ENCODE results near the gene OR2B2.
A peak's percentile ranks its signal among the peaks of the same experiment; 100 is the strongest.

The OR2B2 gene

DNA sequence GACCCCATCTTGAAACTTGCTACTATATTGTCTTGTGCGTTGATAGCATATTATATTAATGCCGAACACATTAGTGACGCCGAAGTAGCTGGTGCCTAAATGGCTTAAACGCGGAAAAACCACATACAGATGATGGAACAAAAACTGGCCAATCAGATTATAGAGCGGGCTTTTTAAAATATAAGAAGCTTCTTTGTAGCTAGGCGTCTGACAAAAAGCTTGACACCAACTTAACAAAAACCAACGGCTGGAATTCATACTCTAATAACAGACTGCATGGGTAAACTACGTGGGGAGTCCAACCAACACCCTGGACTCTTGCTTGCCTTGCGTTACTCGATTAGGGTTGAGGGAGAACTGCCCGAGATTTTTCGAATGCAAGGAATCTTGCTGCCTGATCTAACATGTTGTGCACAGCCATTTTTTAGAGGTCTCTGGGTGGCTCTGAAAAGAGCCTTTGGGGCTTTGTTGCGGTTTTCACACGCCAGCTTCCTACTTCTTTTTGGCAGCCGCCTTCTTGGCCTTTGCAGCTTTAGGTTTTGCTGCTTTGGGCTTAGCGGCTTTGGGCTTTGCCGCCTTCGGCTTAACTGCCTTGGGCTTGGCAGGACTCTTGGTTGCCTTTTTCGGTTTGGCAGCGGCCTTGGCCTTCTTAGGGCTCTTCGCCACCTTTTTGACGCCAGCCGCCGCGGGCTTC, 45.7 kb downstream of the OR2B2 start:
- TF ChIP-seq ZNF274 (IDR thresholded peaks at IDR 0.05; ENCODE audit: low read depth, low read length), result no peak
- peak overlapping the region; percentile 40; the same call in 1 of the 2 replicates for H3K4me3 ChIP-seq (ENCODE audit: low read length)

GRCh38 chr6:27865850-27866356, 46.3 kb downstream of the OR2B2 start:
- TF ChIP-seq ZNF274 (IDR thresholded peaks at IDR 0.05; ENCODE audit: low read depth, low read length), result no peak
- peak overlapping the region; percentile 40 for H3K4me3 ChIP-seq (ENCODE audit: low read length)

DNA sequence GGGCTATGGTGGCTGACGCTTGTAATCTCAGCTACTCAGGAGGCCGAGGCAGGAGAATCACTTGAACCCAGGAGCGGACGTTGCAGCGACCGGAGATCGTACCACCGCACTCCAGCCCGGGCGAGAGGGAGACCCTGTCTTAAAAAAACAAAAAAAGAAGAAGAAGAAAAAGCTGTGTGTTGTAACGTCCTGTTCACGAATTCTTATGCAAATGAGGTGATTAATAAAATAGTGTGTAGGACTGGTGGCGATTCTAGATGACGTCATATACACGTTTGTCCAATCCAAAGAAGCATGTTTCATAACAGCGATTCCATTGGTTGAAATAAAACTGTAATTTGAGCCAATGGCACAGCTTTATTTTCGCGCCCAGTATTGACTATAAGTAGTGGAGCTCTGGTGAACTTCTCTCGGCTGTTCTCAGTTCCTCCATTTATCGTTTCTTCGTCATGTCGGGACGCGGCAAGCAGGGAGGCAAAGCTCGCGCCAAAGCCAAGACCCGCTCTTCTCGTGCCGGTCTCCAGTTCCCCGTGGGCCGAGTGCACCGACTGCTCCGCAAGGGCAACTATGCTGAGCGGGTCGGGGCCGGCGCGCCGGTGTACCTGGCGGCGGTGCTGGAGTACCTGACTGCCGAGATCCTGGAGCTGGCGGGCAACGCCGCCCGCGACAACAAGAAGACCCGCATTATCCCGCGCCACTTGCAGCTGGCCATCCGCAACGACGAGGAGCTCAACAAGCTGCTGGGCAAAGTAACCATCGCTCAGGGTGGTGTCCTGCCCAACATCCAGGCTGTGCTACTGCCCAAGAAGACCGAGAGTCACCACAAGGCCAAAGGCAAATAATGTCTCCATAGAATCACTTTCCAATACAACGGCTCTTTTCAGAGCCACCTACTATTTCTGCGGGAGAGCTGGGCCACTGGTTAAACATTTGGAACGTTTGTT, 47.0 kb downstream of the OR2B2 start:
- TF ChIP-seq ZNF274 (IDR thresholded peaks at IDR 0.05; ENCODE audit: low read depth, low read length), result no peak

GRCh38 chr6:27863962-27864905, 48.0 kb downstream of the OR2B2 start:
- no peak for TF ChIP-seq ZNF274 (IDR thresholded peaks at IDR 0.05; ENCODE audit: low read depth, low read length)
- H3K4me3 ChIP-seq (ENCODE audit: low read length), result peak overlapping the region; percentile 79

More for the DNA sequence above, 47.0 kb downstream of the OR2B2 start:
- H3K4me3 ChIP-seq (ENCODE audit: low read length), result peak overlapping the region; percentile 79

GRCh38 chr6:27862396-27863066, 49.7 kb downstream of the OR2B2 start:
- no peak overlapping the region; the same call in 1 of the 2 replicates for H3K4me3 ChIP-seq (ENCODE audit: low read length)
- no peak for TF ChIP-seq ZNF274 (IDR thresholded peaks at IDR 0.05; ENCODE audit: low read depth, low read length)

DNA sequence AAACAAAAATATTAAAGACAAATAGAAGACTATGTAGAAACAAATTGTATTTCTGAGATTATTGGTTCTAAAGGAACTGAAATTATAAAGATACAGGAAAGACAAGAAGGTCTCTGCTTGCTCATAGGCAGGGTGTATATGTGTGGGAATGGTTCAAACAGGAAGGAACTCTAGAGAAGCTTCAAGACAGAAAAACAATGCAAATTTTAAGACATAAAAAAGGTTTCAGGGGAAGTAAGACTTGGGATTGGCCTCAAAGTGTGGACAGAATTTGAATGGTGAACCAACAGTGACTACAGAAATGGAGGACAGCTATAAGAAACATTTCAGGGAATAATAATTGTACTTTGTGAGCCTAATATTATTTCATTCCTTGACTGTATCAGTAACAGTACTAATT, 50.3 kb downstream of the OR2B2 start:
- no peak for TF ChIP-seq ZNF274 (IDR thresholded peaks at IDR 0.05; ENCODE audit: low read depth, low read length)
- H3K4me3 ChIP-seq (ENCODE audit: low read length), result no peak overlapping the region

GRCh38 chr6:27861276-27861840, 50.8 kb downstream of the OR2B2 start:
- no peak for TF ChIP-seq ZNF274 (IDR thresholded peaks at IDR 0.05; ENCODE audit: low read depth, low read length)
- no peak overlapping the region for H3K4me3 ChIP-seq (ENCODE audit: low read length)

All from GM08714 (cell line).